RWPE2 (cell line): ENCODE data around the gene DDO.

Experiments
- ATAC-seq: fragments of 200-7000 bp; cut with Tn5 transposase; 3 replicates; pipeline ENCODE4 v1.9.1; 2021; ENCODE audit warnings: low read depth
- DNase-seq: peaks from one replicate; pipeline ENCODE4 v3.0.0-alpha.2; 2020; ENCODE audit warnings: low spot score
- H3K27ac ChIP-seq: fragments of 450-650 bp; 2 replicates; pipeline ENCODE4 v1.5.1; 2017; ENCODE audit warnings: mild to moderate bottlenecking; ENCODE audit not compliant: poor library complexity, severe bottlenecking
- H3K27me3 ChIP-seq: fragments of 250-450 bp; sonication (Bioruptor Pico); 2 replicates; pipeline ENCODE4 v1.5.1; 2021; ENCODE audit warnings: mild to moderate bottlenecking, moderate library complexity; ENCODE audit not compliant: insufficient read depth, poor library complexity, severe bottlenecking
- H3K36me3 ChIP-seq: fragments of 250-450 bp; sonication (Bioruptor Pico); 2 replicates; pipeline ENCODE4 v1.5.1; 2020; ENCODE audit warnings: low read depth, mild to moderate bottlenecking, moderate library complexity
- H3K4me1 ChIP-seq: fragments of 250-450 bp; sonication (Bioruptor Pico); 2 replicates; pipeline ENCODE4 v1.5.1; 2021; ENCODE audit warnings: mild to moderate bottlenecking, moderate library complexity; ENCODE audit not compliant: insufficient read depth, poor library complexity, severe bottlenecking
- H3K4me3 ChIP-seq: fragments of 250-450 bp; sonication (Bioruptor Pico); 2 replicates; pipeline ENCODE4 v1.5.1; 2021; ENCODE audit warnings: mild to moderate bottlenecking, moderate library complexity; ENCODE audit not compliant: severe bottlenecking
- H3K9me3 ChIP-seq: fragments of 250-450 bp; sonication (Bioruptor Pico); 2 replicates; pipeline ENCODE4 v1.5.1; 2021; ENCODE audit warnings: mild to moderate bottlenecking, moderate library complexity; ENCODE audit not compliant: severe bottlenecking
- TF ChIP-seq, protein P1 (sequence below): fragments of 450-650 bp; IDR thresholded peaks from one replicate; pipeline ENCODE4 v1.5.1; 2017; ENCODE audit warnings: mild to moderate bottlenecking, moderate library complexity; ENCODE audit not compliant: poor library complexity, severe bottlenecking

The DDO gene

DNA sequence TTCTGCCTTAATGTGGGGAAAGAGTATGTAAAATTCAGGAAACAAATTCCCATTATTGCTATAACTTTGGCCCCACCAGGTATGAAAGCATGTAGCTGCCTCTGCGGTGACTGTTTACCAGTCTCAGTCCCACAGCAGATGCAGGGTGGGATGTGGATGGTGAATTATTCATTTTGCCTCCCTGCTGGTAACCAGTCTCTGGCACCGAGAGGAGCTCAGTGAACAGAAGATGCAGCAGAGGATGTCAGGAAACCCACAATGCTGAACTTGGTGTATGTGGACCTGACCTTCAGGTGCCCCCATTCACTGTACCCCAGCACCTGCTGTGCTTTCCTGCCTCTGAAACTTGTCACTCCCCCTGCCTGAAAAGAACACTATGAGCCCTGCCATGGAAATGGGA is 48.4 kb downstream of the DDO start:
- Histone ChIP-seq H3K36me3 (no peaks in the 10 kb centered on the region), H3K9me3 (no peaks in the 10 kb centered on the region), H3K4me1 (no peaks in the 10 kb centered on the region), H3K4me3 (no peak overlapping the region), H3K27me3 (peaks cover 33% of the 10 kb centered on the region), H3K27ac (no peak overlapping the region)
- DNase-seq = no peak
- ATAC-seq = no peak
- TF ChIP-seq, protein P1, sequence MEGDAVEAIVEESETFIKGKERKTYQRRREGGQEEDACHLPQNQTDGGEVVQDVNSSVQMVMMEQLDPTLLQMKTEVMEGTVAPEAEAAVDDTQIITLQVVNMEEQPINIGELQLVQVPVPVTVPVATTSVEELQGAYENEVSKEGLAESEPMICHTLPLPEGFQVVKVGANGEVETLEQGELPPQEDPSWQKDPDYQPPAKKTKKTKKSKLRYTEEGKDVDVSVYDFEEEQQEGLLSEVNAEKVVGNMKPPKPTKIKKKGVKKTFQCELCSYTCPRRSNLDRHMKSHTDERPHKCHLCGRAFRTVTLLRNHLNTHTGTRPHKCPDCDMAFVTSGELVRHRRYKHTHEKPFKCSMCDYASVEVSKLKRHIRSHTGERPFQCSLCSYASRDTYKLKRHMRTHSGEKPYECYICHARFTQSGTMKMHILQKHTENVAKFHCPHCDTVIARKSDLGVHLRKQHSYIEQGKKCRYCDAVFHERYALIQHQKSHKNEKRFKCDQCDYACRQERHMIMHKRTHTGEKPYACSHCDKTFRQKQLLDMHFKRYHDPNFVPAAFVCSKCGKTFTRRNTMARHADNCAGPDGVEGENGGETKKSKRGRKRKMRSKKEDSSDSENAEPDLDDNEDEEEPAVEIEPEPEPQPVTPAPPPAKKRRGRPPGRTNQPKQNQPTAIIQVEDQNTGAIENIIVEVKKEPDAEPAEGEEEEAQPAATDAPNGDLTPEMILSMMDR = no peak

DNA sequence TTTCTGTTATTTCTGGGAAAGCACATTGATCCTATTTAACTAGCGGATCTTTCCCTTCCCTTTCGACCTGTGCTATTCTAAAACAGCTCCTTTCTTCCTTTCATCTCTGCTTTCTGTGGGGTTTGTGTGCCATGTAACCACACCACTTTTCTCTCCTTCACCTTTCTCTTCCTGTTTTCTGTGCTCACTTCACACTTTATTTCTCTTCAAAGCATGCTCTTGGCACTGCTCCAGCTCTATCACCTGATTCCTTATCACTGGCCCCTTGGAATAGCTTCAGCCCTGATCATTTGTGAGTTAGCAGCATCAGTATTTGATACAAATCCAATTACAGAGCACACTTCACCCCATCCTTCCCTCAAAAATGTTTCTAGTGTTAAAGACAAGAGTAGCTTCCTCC is 49.1 kb downstream of the DDO start:
- ATAC-seq (no peak), DNase-seq (no peak)
- H3K27me3 ChIP-seq = peaks cover 37% of the 10 kb centered on the region
- H3K9me3 ChIP-seq = no peaks in the 10 kb centered on the region
- TF ChIP-seq, protein P1 = no peak
- H3K27ac ChIP-seq = no peak overlapping the region
- no peak overlapping the region for H3K4me3 ChIP-seq
- H3K4me1 ChIP-seq = no peaks in the 10 kb centered on the region
- H3K36me3 ChIP-seq = no peaks in the 10 kb centered on the region

GRCh38 chr6:110364364-110365105 is 50.8 kb downstream of the DDO start:
- H3K27me3 ChIP-seq = peaks cover 46% of the 10 kb centered on the region
- H3K9me3 ChIP-seq = no peaks in the 10 kb centered on the region
- ATAC-seq = no peak
- no peaks in the 10 kb centered on the region for H3K36me3 ChIP-seq
- H3K4me3 ChIP-seq = no peak overlapping the region
- H3K27ac ChIP-seq = no peak overlapping the region
- no peak for DNase-seq
- TF ChIP-seq, protein P1 = no peak
- H3K4me1 ChIP-seq = no peaks in the 10 kb centered on the region

GRCh38 chr6:110363748-110364147 is 51.6 kb downstream of the DDO start:
- TF ChIP-seq, protein P1 = no peak
- Histone ChIP-seq H3K4me3 (no peak overlapping the region), H3K36me3 (no peaks in the 10 kb centered on the region), H3K27me3 (peaks cover 53% of the 10 kb centered on the region), H3K27ac (no peak overlapping the region), H3K9me3 (no peaks in the 10 kb centered on the region), H3K4me1 (no peaks in the 10 kb centered on the region)
- DNase-seq (no peak), ATAC-seq (no peak)

DNA sequence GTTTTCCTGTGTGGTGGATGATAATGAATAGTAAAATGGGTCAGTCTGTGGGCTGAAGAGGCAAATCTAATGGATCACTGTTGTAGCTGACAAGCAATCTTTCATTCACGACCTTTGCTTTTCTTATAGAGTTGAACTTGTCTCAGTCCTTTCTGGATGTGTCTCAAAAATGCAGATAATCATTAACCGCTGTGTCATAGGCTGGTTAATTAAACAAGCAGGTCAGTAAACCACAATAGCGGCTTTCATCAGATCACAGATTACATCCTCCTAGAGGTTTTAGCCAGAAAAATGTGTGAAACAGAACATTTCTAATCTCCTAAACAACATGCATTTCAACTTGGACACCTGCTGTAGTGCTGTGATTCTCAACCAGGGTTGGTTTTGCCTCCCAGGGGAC is 54.7 kb downstream of the DDO start:
- no peaks in the 10 kb centered on the region for H3K4me1 ChIP-seq
- H3K36me3 ChIP-seq = no peaks in the 10 kb centered on the region
- ATAC-seq (no peak), DNase-seq (no peak)
- no peaks in the 10 kb centered on the region for H3K9me3 ChIP-seq
- no peak overlapping the region for H3K27ac ChIP-seq
- H3K27me3 ChIP-seq = peaks cover 56% of the 10 kb centered on the region
- TF ChIP-seq, protein P1 = no peak
- H3K4me3 ChIP-seq = no peak overlapping the region
